Activated CD4-positive, alpha-beta T cell treated with anti-CD3 and anti-CD28 coated beads for 1 hour (primary cell): Measurements from ENCODE around the gene FOLH1.
"Not testable (repeated sequence)": the region's sequence is repeated elsewhere in the genome, so short reads cannot be mapped to it uniquely, and the experiment has no call there.

ENCODE experiments used
- DNase-seq: peaks from one replicate; pipeline ENCODE4 v3.0.0-alpha.2; 2020

The FOLH1 gene

DNA sequence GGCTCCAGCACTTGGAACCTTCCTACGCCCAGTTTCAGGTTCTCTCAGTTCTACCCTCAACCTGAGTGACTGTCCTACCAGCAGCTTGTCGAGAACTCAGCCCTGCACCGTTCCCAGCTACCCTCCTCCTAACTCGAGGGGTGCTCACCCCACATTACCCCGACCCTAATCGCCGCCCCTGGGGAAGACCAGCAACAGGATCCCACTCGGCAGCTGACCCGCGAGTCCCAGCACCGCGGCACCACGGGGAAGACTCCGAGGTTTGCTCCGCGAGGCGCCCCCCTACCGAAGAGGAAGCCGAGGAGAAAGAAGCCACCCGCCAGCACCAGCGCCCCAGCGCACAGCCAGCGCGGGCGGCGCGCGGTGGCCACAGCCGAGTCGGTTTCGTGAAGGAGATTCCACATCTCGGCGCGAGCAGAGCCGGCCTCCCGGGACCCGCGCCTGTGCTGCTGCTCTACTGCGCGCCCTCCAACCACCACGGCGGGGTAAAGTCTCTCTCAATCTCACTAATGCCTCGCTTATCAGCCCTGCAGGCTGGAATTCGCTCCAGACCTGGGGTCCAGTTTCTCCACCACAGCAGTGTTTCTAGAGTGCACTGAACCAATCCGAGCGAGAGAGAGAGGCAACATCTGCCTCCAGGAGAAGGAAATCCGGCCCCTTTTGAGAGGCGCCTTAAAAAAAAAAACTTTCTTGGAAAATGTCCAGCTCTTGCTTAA lies at the start of gene FOLH1:
Gene FOLH1 (minus strand): TSS at position 597 of the 716 bp plus-strand sequence. CDS start 193 bp downstream, at position 404.
- DNase-seq = no peak

DNA sequence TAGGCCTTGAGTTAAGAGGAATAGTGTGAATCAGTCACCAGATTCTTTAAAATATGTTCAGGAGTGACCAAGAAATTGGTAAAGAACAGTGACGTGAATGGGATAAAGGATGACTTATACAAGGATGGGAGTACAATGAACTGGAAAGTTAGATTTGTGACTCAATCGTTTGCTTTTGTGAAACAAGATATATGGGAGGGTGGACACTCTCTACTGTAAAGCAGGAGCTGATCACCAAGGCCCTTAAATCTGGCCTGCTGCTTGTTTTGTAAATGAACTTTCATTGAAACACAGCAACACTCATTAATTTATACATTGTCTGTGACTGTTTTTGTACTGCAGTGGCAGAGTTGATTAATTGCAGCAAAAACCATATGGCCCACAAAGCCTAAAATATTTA lies 46.7 kb upstream of the FOLH1 start:
- DNase-seq = not testable (repeated sequence)

DNA sequence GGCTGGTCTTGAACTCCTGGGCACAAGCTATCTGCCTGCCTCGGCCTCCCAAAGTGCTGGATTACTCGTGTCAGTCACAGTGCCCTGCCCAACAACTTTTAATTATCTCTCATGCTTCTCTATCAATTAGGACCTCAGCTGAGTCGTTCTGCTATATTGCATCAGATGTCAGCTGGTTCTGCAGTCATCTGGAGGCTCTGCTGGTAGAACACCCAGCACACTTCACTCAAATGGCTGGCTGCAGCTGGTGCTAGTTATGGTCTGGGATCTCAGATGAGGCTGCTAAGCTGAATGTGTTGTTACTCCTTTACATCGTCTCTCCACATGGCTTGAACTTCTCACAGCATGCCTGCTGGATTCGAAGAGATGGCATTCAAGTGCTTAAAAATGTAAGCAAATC lies 42.8 kb upstream of the FOLH1 start:
- not testable (repeated sequence) for DNase-seq

GRCh38 chr11:49250398-49251115 lies 42.2 kb upstream of the FOLH1 start:
- DNase-seq = not testable (repeated sequence)

DNA sequence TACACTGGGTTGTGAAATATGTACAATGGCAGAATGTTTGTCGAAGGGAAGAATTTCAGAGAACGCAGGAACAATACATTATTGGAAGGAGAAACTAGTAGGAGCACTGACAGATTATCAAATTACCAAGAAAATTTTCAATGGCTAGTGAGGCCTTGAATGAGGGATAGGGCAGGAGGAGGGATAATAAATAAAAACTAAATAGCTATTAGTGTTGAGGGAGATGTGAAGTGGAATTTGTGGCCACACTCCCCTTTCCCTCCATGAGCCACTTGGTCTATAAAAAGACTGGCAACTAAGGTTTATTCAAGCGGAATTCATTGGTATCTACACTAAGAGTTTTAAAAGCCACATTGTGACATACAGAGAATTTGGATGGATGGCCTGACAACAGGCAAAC lies 41.0 kb upstream of the FOLH1 start:
- not testable (repeated sequence) for DNase-seq

DNA sequence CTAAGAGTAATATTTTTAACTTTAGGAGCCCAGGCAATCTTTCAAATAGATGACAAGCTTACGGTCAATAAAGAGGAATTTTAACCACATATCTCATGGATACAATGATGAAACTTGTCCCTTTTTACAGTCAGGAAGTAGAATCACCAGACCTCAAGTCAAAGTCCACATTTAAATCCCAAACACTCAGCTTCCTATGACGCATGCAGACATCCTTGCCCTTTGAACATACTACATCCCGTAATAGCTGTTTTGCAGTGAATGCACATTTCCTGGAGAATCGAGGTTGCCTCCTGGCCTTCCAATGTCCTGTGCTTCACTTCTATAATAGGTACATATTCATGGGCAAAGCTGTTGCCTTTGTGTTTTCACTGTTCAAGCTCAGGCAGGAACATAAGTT lies 25.3 kb upstream of the FOLH1 start:
- not testable (repeated sequence) for DNase-seq

DNA sequence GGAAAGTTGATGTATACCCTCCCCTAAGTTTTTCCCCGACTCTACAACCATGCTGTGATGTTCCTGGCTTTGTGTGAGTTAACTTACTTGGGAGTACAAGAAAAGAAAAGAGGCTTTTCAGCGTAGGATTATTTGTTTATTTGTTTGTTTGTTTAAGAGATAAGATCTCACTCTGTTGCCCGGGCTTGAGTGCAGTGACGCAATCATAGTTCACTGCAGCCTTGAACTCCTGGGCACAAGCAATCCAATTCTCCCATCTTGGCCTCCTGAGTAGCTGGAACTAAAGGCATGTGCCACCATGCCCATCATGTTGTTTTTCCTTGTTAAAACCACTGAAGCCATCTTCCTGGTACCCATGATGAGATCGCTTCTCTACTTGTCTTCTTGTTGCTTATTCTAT lies 24.6 kb upstream of the FOLH1 start:
- not testable (repeated sequence) for DNase-seq

DNA sequence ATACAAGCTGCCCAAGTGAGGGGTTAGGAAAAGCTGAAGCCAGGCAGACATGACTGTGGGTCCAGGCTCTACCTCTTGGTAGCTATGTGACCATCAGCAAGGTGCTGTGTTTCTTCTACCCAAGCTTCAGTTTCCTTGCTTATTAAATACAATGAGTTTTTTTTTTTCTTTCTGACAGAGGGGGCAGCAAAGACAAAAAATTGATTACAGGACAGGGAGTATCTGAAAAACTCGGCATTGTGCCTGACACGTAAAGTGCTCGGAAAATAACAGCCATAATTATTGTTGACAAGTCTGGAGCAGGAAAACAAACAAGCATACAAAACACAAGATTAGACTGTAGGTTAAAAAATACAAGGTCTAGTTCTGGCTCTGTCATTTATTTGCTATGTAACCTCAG lies 23.3 kb upstream of the FOLH1 start:
- not testable (repeated sequence) for DNase-seq

DNA sequence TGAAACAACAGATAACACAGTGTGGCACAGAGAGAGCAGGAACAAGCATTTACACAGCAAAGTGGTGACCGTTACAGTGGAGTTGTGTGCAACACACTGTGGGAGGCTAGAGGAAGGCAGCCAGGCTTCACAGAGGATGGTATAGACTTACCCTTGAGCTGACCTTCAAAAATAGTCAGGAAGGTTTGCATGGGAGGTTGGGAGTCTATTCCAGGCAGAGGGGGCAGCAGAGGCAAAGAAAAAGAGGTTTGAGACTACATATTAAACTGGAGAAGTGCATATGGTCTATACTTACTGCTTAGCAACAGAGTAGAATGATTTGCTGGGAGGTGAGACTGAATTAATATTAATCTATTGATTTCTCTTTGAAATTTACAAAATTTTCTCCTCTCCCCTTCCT lies 22.1 kb upstream of the FOLH1 start:
- not testable (repeated sequence) for DNase-seq

DNA sequence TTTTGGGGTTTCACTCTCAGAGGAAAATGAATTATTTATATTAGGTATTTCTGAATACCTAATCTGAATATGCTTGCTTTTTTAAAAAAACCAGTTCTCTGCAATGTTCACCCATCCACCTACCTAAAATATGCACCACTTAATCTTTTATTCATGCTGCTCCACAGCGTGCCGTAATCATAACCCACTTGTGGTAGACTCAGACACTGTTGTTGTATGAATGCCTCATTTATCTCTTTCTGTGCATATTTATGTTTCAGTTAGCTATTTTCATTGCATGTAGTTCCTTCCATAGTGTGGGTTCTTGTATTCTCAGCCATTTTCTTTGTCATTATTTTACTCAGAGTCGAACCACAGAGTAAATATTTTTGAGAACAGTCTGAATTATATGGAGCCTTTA lies 21.6 kb upstream of the FOLH1 start:
- not testable (repeated sequence) for DNase-seq

DNA sequence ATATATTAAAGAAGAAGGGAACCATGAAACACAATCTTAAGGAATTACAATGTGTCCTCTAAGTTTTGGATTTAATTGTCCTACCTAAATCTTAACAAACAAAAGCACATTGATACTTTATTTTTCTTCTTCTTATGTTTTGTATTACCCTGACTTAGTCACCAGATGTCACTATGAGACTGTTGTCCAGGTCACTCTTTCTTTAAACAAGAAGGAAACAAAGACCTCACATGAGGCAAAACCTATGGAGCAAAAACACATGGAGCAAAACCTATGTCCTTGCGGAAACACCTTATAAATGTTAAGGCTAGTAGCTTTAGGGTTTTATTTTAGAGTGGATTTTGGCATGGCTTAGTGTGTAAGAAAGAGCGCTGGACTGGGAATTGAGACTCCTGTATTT lies 20.7 kb upstream of the FOLH1 start:
- DNase-seq = not testable (repeated sequence)

- not testable (repeated sequence) for DNase-seq
Observed at GRCh38 chr11:49225255-49225785, 16.9 kb upstream of the FOLH1 start.

DNA sequence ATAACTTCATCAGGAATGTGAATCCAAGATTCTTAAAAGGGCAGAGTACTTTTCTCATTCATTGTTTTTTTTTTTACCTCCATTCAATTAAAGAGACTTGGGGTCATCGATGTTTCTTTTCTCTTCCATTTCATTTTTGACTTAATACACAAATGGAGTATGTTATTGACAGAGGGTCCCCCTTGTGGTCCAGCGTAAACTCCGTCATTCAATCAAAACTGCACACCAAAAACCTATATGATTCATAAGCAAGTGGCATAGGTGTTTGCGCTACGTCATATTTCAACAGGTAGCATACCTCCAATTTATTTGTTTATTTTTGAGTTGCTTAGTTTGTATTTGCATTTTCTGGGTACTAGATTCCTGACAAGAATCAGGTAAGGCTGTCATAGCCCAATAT lies 12.7 kb upstream of the FOLH1 start:
- no peak for DNase-seq

DNA sequence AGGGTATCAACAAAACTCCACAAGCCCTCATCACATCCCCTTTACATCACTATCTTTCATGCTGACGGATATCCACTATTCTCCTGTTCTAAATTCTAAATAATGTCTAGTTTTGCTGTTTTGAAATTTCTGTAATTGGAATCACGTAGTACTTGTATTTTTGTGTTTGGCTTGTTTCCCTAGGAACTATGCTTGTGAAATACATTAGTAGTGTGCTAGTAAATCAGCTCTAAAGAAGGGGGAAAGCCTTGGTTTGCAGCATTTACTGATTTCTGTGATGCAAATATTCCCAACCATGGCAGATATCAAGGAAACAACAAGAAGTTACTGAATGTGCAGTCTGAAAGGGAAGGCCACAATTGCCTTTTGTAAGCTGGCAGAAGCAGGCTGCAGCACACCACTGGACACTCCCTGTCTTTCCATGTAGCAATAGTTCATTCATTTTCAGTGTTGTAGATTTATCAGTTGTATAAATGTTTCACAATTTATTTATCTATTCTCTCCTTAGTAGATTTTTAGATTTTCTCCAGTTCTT lies 4.7 kb upstream of the FOLH1 start:
- no peak for DNase-seq

DNA sequence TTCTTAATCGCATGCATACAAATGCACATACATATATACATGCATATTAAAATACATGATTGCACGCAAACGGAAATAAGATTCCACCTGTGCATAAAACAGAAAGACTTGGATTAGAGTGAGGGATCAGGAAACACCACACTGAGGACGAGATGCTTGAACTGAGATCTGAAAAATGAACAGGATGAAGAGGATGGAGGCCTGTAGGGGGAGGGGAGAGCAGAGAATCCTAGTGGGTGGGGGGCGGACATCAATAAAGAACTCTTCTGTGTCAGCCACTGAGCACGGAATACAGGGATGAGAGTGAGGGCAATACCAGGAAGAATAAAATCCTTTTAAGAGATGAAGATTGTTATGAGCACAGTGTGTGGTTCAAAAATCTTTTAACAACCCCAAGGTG lies 1.4 kb downstream of the FOLH1 start:
- not testable (repeated sequence) for DNase-seq

DNA sequence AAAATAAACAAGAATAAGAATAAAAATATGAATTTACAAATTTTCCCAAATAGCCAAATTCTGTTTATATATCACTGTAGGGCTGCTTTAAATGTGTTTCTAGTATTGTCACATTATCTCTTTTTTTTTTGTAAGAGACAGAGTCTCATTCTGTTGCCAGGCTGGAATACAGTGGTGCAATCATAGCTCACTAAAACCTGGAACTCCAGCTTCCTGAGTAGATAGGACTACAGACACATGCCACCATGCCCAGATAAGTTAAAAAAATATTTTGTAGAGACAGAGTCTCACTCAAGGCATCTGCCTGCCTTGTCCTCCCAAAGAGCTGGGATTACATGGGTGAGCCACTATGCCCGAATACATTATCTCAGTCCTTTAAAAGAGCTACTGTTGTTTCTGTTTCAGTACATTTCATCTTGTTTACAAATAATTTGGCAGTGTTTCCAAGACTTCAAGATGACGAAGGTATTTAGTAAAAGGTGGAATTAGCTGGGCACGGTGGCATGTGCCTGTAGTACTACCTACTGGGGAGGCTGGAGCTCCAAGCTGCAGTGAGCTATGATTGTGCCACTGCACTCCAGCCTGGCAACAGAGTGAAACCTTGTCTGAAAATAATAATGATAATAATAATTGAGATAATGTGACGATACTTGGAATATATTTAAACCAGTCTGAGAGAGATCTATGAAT lies 6.0 kb downstream of the FOLH1 start:
- no peak for DNase-seq

DNA sequence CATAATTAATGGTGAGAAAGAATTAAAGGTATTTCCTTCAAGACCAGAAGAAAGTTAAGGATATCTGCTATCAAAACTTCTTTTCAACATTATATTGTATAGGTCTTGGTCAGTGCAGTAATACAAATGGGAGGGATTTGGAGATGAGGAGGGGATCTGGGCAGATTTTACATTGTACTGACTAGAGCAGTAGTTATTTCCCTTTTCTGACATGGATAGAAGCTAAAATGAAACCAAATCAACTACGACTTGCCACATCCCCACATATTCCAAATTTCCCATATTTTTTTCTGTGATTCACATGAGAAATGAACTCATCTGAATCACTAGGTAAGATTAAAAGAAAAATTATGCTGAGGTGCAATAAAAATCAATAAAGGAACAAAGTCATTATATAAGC lies 11.6 kb downstream of the FOLH1 start:
- not testable (repeated sequence) for DNase-seq

DNA sequence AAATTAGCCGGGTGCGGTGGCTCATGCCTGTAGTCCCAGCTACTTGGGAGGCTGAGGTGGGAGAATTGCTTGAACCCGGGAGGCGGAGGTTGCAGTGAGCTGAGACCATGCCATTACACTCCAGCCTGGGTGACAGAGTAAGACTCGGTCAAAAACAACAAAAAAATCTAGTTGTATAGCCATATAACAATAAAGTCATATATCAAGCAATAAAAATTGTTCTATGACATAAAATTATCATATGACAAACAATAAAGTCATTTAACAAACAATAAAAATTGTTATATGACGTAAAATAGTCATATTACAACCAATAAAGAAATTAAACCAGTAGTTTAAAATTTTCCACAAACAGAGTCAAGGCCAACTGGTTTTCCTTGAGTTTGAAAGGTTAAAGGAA lies 12.4 kb downstream of the FOLH1 start:
- DNase-seq = not testable (repeated sequence)

DNA sequence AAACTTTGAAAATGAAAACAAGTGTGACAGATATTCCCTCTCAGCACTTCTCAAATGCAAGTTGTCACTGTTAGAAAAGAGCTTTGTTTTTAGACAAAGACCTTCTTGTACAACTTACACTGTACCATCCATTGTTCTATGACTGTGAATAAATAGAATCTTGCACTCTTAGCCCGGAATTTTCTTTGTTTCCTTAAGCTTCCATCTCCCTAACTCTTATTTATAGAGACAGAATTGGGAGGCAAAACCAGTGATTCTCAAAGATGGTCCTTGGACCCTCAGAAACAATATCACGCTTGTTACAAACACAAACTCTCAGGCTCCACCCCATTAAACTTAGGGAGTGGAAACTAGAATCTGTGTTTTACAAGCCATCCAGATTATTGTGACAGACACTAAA lies 18.1 kb downstream of the FOLH1 start:
- DNase-seq = not testable (repeated sequence)

- DNase-seq = not testable (repeated sequence)
Observed at GRCh38 chr11:49186225-49186624, 22.2 kb downstream of the FOLH1 start.

GRCh38 chr11:49185597-49185996 lies 22.8 kb downstream of the FOLH1 start:
- not testable (repeated sequence) for DNase-seq

DNA sequence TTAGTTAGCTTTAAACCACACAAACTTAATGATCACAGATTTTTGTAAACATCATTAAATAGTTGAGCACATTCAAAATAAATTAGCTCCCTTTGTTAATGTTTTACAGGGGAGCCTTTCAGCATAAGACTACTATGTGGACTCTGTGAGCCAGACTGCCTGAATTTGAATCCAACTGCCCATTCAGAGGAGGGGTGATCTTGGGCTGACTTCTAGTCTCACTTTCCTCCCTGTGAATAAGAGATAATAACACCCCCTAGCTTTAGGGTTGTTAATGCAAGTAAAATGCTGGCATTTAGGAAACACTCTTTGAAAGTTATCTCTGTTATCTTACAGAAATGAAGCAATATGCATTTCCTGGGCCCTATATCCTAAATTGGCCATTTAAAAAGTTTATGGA lies 23.6 kb downstream of the FOLH1 start:
- not testable (repeated sequence) for DNase-seq

- not testable (repeated sequence) for DNase-seq
Observed at GRCh38 chr11:49177936-49178335, 30.5 kb downstream of the FOLH1 start.
